HepG2 (cell line): Measurements from ENCODE around the gene MEAF6. TPM values are rescaled to one million over a fixed set of nuclear protein-coding genes. Genes with fewer than 3 reads are reported as not detected.
A peak's percentile ranks its signal among the peaks of the same experiment; 100 is the strongest.

Source experiments
- ARID5B ChIP-seq: IDR thresholded peaks from 2 replicates; pipeline ENCODE4 v1.4.0; 2020; ENCODE audit warnings: mild to moderate bottlenecking, missing genetic modification reagents
- ATM ChIP-seq: fragments of 450-650 bp; IDR thresholded peaks from 2 replicates; pipeline ENCODE4 v1.7.1; 2017; ENCODE audit warnings: mild to moderate bottlenecking, borderline replicate concordance
- KDM5A ChIP-seq: fragments of 200-600 bp; sonication (generic); IDR thresholded peaks from 2 replicates; pipeline ENCODE4 v1.7.0; 2018; ENCODE audit warnings: antibody characterized with exemption, mild to moderate bottlenecking, low read length, borderline replicate concordance
- KMT2B ChIP-seq: IDR thresholded peaks from 2 replicates; pipeline ENCODE4 v1.6.1; 2016; ENCODE audit warnings: missing genetic modification reagents, missing compliant biosample characterization
- MTA1 ChIP-seq: sonication (generic); formaldehyde crosslinking; IDR thresholded peaks from 2 replicates; pipeline ENCODE4 v1.4.0; 2020; ENCODE audit warnings: missing genetic modification reagents, mild to moderate bottlenecking, borderline replicate concordance
- RFXAP ChIP-seq: sonication (generic); formaldehyde crosslinking; IDR thresholded peaks from 2 replicates; pipeline ENCODE4 v1.4.0; 2020; ENCODE audit warnings: missing genetic modification reagents, borderline replicate concordance
- ZC3H4 ChIP-seq: sonication (generic); formaldehyde crosslinking; IDR thresholded peaks from 2 replicates; pipeline ENCODE4 v1.4.0; 2020; ENCODE audit warnings: missing genetic modification reagents, borderline replicate concordance
- ZNF225 ChIP-seq: sonication (generic); formaldehyde crosslinking; IDR thresholded peaks from 2 replicates; pipeline ENCODE4 v1.4.0; 2020; ENCODE audit warnings: mild to moderate bottlenecking, missing genetic modification reagents
- ZNF44 ChIP-seq: sonication (generic); formaldehyde crosslinking; IDR thresholded peaks from 2 replicates; pipeline ENCODE4 v1.5.1; 2020; ENCODE audit warnings: mild to moderate bottlenecking, missing genetic modification reagents
- ZNF501 ChIP-seq: sonication (generic); formaldehyde crosslinking; IDR thresholded peaks from 2 replicates; pipeline ENCODE4 v1.5.1; 2020; ENCODE audit warnings: mild to moderate bottlenecking, moderate library complexity, missing genetic modification reagents
- ZNF614 ChIP-seq: IDR thresholded peaks from 2 replicates; pipeline ENCODE4 v1.6.1; 2018; ENCODE audit warnings: missing biosample characterization, missing genetic modification reagents, inconsistent platforms, borderline replicate concordance
- polyA plus RNA-seq, 8 experiments: library from polyadenylated mRNA; depleted of rRNA in 3 of 8; stranded (reverse) in 7 of 8; unstranded in 1 of 8; fragments of >200 nt; fragmentation: Illumina TruSeq in 4 of 8; extraction: Trizol in 4 of 8; gene quantifications; 2 replicates each; pipeline versions ENCODE4 v1.2.1 to v1.2.3, GENCODE V29; 2011 to 2016; ENCODE audit warnings: low read depth in 4 of 8, missing spikeins in 1 of 8, mixed read lengths in 1 of 8; ENCODE audit not compliant: insufficient read depth in 1 of 8
- total RNA-seq, 5 experiments: library from RNA; depleted of rRNA; stranded (reverse); fragments of >200 nt; fragmentation: Illumina TruSeq; extraction: Trizol; gene quantifications; 2 replicates each; pipeline ENCODE4 v1.2.3, GENCODE V29; 2016; ENCODE audit warnings: low read depth in 1 of 5
- TF ChIP-seq, protein P1 (sequence below): sonication (generic); formaldehyde crosslinking; IDR thresholded peaks from 2 replicates; pipeline ENCODE4 v1.4.0; 2020; ENCODE audit warnings: missing genetic modification reagents
- TF ChIP-seq, protein P2 (sequence below): sonication (generic); formaldehyde crosslinking; IDR thresholded peaks from 2 replicates; pipeline ENCODE4 v1.8.1; 2023; ENCODE audit warnings: mild to moderate bottlenecking, missing genetic modification reagents
- TF ChIP-seq, protein P3 (sequence below): sonication (generic); formaldehyde crosslinking; IDR thresholded peaks from 2 replicates; pipeline ENCODE4 v1.5.0; 2020; ENCODE audit warnings: missing genetic modification reagents

MEAF6 gene
- total and polyA plus RNA-seq, 2 of the 13 experiments (the other 11 are each of a cell fraction or from before 2014, with no cell fraction given): 29.5 to 45.6 TPM

- TF ChIP-seq, protein P1, sequence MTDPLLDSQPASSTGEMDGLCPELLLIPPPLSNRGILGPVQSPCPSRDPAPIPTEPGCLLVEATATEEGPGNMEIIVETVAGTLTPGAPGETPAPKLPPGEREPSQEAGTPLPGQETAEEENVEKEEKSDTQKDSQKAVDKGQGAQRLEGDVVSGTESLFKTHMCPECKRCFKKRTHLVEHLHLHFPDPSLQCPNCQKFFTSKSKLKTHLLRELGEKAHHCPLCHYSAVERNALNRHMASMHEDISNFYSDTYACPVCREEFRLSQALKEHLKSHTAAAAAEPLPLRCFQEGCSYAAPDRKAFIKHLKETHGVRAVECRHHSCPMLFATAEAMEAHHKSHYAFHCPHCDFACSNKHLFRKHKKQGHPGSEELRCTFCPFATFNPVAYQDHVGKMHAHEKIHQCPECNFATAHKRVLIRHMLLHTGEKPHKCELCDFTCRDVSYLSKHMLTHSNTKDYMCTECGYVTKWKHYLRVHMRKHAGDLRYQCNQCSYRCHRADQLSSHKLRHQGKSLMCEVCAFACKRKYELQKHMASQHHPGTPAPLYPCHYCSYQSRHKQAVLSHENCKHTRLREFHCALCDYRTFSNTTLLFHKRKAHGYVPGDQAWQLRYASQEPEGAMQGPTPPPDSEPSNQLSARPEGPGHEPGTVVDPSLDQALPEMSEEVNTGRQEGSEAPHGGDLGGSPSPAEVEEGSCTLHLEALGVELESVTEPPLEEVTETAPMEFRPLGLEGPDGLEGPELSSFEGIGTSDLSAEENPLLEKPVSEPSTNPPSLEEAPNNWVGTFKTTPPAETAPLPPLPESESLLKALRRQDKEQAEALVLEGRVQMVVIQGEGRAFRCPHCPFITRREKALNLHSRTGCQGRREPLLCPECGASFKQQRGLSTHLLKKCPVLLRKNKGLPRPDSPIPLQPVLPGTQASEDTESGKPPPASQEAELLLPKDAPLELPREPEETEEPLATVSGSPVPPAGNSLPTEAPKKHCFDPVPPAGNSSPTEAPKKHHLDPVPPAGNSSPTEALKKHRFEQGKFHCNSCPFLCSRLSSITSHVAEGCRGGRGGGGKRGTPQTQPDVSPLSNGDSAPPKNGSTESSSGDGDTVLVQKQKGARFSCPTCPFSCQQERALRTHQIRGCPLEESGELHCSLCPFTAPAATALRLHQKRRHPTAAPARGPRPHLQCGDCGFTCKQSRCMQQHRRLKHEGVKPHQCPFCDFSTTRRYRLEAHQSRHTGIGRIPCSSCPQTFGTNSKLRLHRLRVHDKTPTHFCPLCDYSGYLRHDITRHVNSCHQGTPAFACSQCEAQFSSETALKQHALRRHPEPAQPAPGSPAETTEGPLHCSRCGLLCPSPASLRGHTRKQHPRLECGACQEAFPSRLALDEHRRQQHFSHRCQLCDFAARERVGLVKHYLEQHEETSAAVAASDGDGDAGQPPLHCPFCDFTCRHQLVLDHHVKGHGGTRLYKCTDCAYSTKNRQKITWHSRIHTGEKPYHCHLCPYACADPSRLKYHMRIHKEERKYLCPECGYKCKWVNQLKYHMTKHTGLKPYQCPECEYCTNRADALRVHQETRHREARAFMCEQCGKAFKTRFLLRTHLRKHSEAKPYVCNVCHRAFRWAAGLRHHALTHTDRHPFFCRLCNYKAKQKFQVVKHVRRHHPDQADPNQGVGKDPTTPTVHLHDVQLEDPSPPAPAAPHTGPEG (CRISPR knock-in tag): 0 out of 2 replicates have a peak, but pooled peaks have one; percentile 33
- peak; percentile 95 for TF ChIP-seq KDM5A
- no peak for TF ChIP-seq ZC3H4 (CRISPR knock-in tag)
- TF ChIP-seq, protein P2, sequence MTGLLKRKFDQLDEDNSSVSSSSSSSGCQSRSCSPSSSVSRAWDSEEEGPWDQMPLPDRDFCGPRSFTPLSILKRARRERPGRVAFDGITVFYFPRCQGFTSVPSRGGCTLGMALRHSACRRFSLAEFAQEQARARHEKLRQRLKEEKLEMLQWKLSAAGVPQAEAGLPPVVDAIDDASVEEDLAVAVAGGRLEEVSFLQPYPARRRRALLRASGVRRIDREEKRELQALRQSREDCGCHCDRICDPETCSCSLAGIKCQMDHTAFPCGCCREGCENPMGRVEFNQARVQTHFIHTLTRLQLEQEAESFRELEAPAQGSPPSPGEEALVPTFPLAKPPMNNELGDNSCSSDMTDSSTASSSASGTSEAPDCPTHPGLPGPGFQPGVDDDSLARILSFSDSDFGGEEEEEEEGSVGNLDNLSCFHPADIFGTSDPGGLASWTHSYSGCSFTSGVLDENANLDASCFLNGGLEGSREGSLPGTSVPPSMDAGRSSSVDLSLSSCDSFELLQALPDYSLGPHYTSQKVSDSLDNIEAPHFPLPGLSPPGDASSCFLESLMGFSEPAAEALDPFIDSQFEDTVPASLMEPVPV (CRISPR knock-in tag): no peak; the same call in 1 of the 2 replicates
- peak; percentile 87 for TF ChIP-seq KMT2B
- TF ChIP-seq ZNF225 (CRISPR knock-in tag): no peak; the same call in 1 of the 2 replicates
- no peak for TF ChIP-seq ATM
- TF ChIP-seq, protein P3, sequence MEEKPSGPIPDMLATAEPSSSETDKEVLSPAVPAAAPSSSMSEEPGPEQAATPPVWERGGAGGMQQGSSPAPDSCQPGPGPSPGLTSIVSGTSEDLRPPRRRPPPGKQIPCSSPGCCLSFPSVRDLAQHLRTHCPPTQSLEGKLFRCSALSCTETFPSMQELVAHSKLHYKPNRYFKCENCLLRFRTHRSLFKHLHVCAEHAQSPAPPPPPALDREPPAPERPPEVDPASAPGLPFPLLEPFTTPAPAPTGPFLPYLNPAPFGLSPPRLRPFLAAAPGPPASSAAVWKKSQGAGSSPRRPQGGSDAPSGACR (CRISPR knock-in tag): no peak
- peak; percentile 28; the same call in 1 of the 2 replicates for TF ChIP-seq MTA1 (CRISPR knock-in tag)
- TF ChIP-seq ZNF501 (CRISPR knock-in tag): peak; percentile 83
- no peak for TF ChIP-seq ZNF44 (CRISPR knock-in tag)
- peak; percentile 45 for TF ChIP-seq ARID5B (CRISPR knock-in tag)
- no peak for TF ChIP-seq ZNF614 (CRISPR knock-in tag)
- TF ChIP-seq RFXAP: 0 out of 2 replicates have a peak, but pooled peaks have one; percentile 14
Observed at GRCh38 chr1:37553927-37554808, 39.6 kb upstream of the MEAF6 start, which contains the start of gene SNIP1 (continued).
